HT-29 (cell line): Measurements from ENCODE around the gene TCEAL1. TPM values are rescaled to one million over a fixed set of nuclear protein-coding genes. Genes with fewer than 3 reads are reported as not detected.
"Not testable (repeated sequence)": the region's sequence is repeated elsewhere in the genome, so short reads cannot be mapped to it uniquely, and the experiment has no call there.

Experiments
- DNase-seq: peaks from one replicate; pipeline ENCODE4 v3.0.0-alpha.2; 2015; ENCODE audit warnings: low spot score
- total RNA-seq: library from RNA; depleted of rRNA; stranded (reverse); fragments of >200 nt; shearing (Covaris generic); gene quantifications from 2 replicates; pipeline ENCODE4 v1.2.3, GENCODE V29; 2014

Gene TCEAL1
- total RNA-seq, 1 experiment from 2014 or later: 8.4 TPM

- no peak for DNase-seq
Observed at GRCh38 chrX:103635436-103635835, 6.7 kb downstream of the TCEAL1 start.

GRCh38 chrX:103637604-103638338 lies 9.0 kb downstream of the TCEAL1 start:
- DNase-seq: peak; percentile 10

GRCh38 chrX:103638479-103639346 lies 9.9 kb downstream of the TCEAL1 start:
- not testable (repeated sequence) for DNase-seq

GRCh38 chrX:103640401-103641155 lies 11.8 kb downstream of the TCEAL1 start:
- DNase-seq: no peak

- no peak for DNase-seq
Observed at GRCh38 chrX:103644125-103644524, 15.3 kb downstream of the TCEAL1 start.

GRCh38 chrX:103647630-103648029 lies 18.9 kb downstream of the TCEAL1 start:
- DNase-seq: no peak

- DNase-seq: no peak
Observed at GRCh38 chrX:103651151-103651773, 22.5 kb downstream of the TCEAL1 start.

- DNase-seq: not testable (repeated sequence)
Observed at GRCh38 chrX:103655230-103656000, 26.6 kb downstream of the TCEAL1 start.

GRCh38 chrX:103656617-103657016 lies 27.8 kb downstream of the TCEAL1 start:
- no peak for DNase-seq

- not testable (repeated sequence) for DNase-seq
Observed at GRCh38 chrX:103657066-103657465, 28.3 kb downstream of the TCEAL1 start.

GRCh38 chrX:103658681-103659433 lies 30.1 kb downstream of the TCEAL1 start:
- no peak for DNase-seq

- DNase-seq: not testable (repeated sequence)
Observed at GRCh38 chrX:103659460-103659859, 30.7 kb downstream of the TCEAL1 start.

GRCh38 chrX:103663981-103664762 lies 35.4 kb downstream of the TCEAL1 start:
- no peak for DNase-seq

GRCh38 chrX:103666202-103667107 lies 37.7 kb downstream of the TCEAL1 start:
- no peak for DNase-seq

GRCh38 chrX:103669745-103670144 lies 41.0 kb downstream of the TCEAL1 start:
- DNase-seq: no peak

GRCh38 chrX:103674531-103675454 lies 46.0 kb downstream of the TCEAL1 start:
- DNase-seq: no peak
